RKO (cell line): ENCODE data around the gene C1orf216.
A peak's percentile ranks its signal among the peaks of the same experiment; 100 is the strongest.
"Not testable (repeated sequence)": the region's sequence is repeated elsewhere in the genome, so short reads cannot be mapped to it uniquely, and the experiment has no call there.

Experiments
- DNase-seq: peaks from one replicate; pipeline ENCODE4 v3.0.0-alpha.2; 2016; ENCODE audit warnings: low spot score

C1orf216 gene

GRCh38 chr1:35706846-35707600, 11.7 kb downstream of the C1orf216 start:
- no peak for DNase-seq

- no peak for DNase-seq
These were observed 16.2 kb downstream of the C1orf216 start for GRCh38 chr1:35702508-35702907.

- DNase-seq, result not testable (repeated sequence)
These were observed 19.5 kb downstream of the C1orf216 start for GRCh38 chr1:35699152-35699551.

- no peak for DNase-seq
These were observed 26.4 kb downstream of the C1orf216 start for GRCh38 chr1:35692317-35692716.

GRCh38 chr1:35691571-35692220, 27.0 kb downstream of the C1orf216 start:
- no peak for DNase-seq

- no peak for DNase-seq
These were observed 27.6 kb downstream of the C1orf216 start for GRCh38 chr1:35691080-35691479.

GRCh38 chr1:35690103-35690502, 28.6 kb downstream of the C1orf216 start:
- DNase-seq, result not testable (repeated sequence)

- no peak for DNase-seq
These were observed 30.5 kb downstream of the C1orf216 start for GRCh38 chr1:35688161-35688560.

GRCh38 chr1:35683012-35683411, 35.7 kb downstream of the C1orf216 start:
- no peak for DNase-seq

- DNase-seq, result no peak
These were observed 38.4 kb downstream of the C1orf216 start for GRCh38 chr1:35680271-35680670.

- peak; percentile 31 for DNase-seq
These were observed 42.9 kb downstream of the C1orf216 start for GRCh38 chr1:35675773-35676172.

GRCh38 chr1:35674111-35674510, 44.6 kb downstream of the C1orf216 start:
- DNase-seq, result no peak

GRCh38 chr1:35672116-35672515, 46.6 kb downstream of the C1orf216 start:
- no peak for DNase-seq

- DNase-seq, result no peak
These were observed 50.2 kb downstream of the C1orf216 start for GRCh38 chr1:35668506-35668905.

GRCh38 chr1:35666916-35667315, 51.8 kb downstream of the C1orf216 start:
- no peak for DNase-seq

GRCh38 chr1:35666216-35666615, 52.5 kb downstream of the C1orf216 start:
- no peak for DNase-seq
